GM19328 (cell line): Measurements from ENCODE around the gene AUTS2.
"Not testable (repeated sequence)": the region's sequence is repeated elsewhere in the genome, so short reads cannot be mapped to it uniquely, and the experiment has no call there.

ENCODE experiments used
- ATAC-seq: cut with Tn5 transposase; IDR thresholded peaks from one replicate; pipeline ENCODE4 v1.9.1; 2021; ENCODE audit warnings: mild to moderate bottlenecking, moderate library complexity; ENCODE audit not compliant: unreplicated experiment

The AUTS2 gene

DNA sequence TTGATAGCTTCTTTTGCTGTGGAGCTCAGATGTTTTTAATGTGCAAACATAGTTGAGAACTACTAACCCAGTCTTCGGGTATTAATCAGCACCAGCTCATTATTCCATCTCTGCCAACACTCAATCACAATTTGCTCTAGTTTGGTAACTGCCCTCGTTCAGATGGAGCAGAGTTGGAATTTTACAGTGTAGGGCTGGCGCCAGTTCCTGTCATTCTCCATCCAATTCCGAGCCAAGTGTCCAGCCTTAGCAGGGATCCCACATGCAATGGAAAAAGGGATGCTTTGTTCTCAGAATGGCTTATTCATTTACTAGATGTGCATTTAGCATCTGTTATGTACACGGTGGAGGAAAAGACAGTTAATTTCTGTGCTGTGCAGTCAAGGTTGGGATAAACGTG, 1029.2 kb downstream of the AUTS2 start:
- no peak for ATAC-seq

- ATAC-seq, result no peak
Measured at GRCh38 chr7:70630440-70630817, 1032.2 kb downstream of the AUTS2 start.

DNA sequence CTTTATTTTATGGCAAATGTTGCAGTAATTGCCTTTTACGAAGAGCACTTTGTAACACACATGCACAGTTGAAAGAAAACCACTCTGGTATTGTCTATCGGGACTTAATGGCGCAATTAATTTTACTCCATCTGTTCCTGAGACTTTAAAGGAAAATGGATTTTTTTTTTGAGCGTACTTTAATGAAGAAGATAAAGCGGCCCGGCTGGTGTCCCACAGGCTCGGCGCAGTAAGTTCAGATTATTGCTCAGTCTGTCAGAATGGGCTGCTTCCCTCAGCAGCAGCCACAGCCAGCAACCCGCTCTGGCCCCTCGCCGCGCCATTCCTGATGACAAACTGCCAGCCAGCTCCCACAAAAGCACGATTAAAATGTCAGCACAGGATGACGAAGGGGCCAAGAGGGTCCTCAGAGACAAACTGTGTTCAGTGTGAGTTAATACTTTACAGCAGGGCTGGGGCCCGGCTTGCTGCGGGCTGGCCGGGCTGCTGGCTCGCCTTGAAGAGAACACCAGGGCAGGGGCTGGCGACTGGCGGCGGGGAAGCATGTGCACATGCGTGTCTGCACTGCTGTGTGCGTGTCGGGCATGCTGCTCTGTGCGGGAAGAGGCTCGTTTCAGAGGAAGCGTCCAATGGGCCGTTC, 1032.7 kb downstream of the AUTS2 start:
- no peak for ATAC-seq

DNA sequence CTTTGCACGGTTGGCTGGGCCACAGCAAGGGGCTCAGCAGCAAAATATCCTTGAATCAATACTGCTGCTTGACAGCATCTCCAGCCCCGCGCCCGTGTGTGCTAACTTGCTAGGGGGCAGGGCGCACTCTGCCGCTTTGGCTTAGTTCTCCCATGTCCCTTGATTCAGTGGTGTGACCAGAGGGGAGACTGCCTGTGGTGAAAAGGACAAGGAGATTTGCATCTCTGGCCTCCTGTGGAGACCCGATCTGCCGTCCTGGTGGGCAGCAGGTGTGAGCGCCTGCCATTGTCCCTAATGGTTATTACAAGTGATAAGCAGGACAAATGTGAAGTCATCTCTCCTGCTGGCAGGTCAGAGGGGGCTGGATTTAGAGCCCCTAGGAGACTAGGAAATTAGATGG, 1033.4 kb downstream of the AUTS2 start:
- no peak for ATAC-seq

DNA sequence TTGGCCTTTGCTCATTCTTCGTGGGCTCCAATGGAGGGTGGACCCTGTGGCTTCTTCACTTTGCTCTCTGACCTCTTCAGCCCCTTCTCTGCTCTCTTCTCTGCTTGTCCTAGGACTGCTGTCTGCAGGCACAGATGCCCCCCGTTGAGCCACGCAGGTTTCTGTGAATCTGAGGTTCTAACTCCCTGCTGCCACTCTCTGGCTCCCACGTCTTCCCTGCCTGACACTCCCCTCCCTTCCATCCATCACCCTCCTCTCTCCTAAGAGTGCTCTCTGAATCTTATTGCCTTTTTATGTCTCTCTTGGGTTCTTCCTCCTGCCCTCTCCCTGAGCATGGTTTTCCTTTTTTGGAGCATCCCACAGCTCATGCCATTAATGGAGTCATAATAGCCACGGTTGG, 1034.1 kb downstream of the AUTS2 start:
- ATAC-seq, result no peak

DNA sequence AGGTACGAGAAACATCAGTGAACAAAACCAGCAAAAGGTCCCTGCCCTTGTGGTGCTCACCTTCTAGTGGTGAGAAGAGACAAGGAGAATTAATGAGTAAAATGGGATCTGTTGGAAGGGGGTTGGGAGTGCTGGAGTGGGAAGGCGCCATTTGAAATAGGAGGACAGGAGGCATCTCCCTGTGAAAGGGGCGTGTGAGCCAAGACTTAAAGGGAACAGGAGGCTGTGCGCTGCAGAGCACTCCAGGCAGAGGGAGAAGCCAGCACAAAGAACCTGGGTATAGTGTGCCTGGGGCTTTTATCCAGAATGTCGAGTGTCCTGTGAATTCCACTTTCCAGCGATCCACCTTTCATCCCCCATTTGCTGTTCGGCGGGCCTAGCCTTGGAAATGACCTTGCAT, 1035.8 kb downstream of the AUTS2 start:
- no peak for ATAC-seq

DNA sequence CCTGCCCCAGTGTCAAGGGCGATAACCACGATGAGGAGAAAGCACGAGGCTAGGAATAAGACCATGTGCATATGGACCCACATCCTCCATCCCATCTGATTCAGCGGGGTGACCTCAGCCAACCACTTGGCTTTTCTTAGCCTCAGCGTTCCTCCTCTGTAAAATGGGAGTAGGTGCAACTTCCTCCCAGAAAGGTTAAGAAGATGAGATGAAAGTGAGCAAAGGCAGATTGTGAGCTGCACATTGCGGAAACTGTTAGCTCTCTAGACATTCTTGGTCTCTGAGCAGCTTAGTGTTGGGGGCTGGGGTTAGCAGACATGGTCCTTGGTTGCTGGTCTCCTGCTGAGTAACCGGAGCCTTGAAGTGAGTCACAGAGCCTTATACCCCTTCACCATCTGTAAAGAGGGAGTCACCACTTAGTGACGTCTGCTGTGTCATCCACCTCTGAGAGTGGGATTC, 1036.4 kb downstream of the AUTS2 start:
- ATAC-seq, result no peak

DNA sequence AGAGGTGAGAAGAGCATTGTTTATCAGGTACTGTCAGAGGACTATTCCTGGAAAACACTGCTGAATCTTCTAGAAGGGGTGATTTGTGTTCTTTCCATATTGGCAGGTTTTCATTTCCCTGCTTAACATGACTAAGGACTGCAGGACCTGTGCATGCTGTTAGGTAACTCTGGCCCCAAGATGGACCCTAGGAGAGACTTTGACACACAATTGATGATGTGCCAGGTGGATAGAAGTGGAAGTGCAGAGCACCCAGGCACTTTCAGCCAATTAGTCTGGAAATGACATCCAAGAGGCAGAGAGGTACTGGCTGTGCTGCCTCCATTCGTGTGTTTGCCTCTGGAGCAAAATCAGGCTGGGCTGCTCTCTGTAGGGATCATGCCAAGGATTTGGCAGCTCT, 1037.4 kb downstream of the AUTS2 start:
- ATAC-seq, result no peak

DNA sequence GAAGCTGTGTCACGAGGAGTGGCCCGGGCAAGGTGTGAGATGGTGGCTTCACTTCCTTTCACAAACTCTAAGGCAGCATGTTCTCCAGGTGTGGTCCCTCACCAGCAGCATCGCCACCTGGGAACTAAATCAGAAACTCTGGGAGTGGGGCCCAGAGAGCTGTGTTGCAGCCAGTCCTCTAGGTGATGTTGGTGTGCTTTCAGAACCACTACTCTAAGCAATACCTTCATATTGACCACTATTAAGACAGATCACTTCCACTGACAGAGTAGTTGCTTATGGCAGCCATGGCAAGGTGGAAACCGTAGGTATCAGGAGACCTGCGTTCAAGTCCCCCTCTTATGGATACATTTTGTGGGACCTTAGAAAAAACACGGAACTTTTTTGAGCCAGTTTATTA, 1037.9 kb downstream of the AUTS2 start:
- no peak for ATAC-seq

- ATAC-seq, result no peak
Measured at GRCh38 chr7:70637726-70638125, 1039.5 kb downstream of the AUTS2 start.

- no peak for ATAC-seq
Measured at GRCh38 chr7:70638158-70639107, 1040.2 kb downstream of the AUTS2 start.

GRCh38 chr7:70640266-70640833, 1042.1 kb downstream of the AUTS2 start:
- ATAC-seq, result no peak

- ATAC-seq, result no peak
Measured at GRCh38 chr7:70641882-70642281, 1043.6 kb downstream of the AUTS2 start.

DNA sequence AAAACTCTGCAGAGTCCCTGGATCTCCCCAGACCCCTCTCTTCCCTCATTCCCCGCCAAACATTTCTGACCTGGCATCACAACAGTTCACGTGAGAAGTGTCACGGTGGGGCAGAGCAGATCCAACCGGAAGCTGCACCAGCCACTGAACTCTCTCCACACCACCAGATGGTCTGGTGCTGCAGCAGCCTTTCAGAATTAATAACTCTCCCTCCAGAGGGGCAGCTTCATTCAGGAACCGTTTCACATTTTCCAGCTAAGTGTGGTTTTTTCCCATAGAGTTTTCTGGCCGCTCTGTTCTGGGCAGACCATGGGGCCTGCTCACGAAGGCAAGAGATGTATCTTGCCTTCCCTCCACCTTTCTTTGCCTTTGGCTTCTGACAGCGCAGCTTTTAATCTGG, 1047.0 kb downstream of the AUTS2 start:
- no peak for ATAC-seq

- no peak for ATAC-seq
Measured at GRCh38 chr7:70645876-70646351, 1047.6 kb downstream of the AUTS2 start.

DNA sequence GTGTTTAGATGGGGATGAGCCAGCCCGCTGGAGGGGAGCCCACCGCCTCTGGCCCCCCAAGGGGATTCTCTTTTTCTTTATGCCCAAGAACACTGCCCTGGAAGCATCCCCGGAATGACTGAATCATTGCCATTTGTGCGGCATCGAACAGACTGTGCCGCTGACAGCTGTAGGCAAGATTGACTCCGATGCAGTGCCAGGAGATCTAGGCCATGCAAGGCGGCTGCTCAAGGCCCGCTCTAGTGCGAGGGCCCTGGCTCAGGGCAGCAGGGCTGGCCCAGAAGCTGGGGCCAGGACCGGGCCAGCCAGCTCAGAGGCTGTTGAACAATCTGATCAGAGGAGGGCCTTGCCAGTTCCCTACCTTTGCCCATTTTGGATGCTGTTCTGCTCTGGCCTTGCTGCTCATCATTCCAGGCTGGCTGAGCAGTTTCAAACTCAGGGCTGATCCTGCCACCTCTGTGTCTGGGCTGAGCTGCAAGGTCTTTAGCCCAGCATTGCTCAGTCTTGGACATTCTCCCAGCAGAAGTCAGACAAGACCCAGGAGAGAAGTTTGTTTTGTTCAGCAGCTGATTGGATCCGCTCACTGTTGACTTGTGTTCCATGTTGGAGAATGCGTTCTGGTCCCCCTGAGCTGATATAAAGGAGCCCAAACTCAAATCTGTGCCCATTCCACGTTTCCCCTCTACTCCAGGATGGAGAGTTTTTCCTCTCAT, 1048.4 kb downstream of the AUTS2 start:
- ATAC-seq, result no peak

DNA sequence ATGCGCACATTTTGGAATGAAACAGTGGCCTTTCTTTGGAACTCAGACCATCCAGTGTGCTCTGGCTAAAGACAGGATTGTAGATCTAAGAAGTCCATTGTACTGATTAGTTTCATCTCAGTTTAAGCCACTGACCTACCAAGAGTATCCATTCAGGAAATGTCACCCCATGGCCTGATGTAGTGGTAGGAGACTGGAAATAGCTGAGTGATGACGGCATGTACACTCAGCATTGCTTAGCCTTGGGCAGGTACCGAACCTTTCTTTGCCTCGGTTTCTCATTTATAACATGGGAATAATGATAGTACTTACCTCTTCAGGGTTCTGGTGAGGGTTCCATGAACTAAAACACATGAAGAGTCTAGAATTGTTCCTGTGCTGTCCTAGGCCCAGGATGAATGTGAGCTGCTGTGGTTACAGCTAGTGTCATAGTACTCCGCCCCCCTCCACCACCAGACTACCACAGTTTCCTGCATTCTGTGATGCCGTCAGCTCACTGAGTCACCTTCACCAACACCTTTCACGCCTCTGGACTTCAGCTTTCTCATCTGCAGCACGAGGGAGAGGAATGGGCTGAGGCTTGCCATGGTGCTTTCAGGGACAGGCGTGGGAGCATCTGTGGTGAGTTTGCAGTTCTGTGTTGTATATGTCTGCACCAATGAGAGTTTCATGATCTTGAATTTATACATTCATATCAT, 1049.7 kb downstream of the AUTS2 start:
- ATAC-seq, result peak; percentile 95

DNA sequence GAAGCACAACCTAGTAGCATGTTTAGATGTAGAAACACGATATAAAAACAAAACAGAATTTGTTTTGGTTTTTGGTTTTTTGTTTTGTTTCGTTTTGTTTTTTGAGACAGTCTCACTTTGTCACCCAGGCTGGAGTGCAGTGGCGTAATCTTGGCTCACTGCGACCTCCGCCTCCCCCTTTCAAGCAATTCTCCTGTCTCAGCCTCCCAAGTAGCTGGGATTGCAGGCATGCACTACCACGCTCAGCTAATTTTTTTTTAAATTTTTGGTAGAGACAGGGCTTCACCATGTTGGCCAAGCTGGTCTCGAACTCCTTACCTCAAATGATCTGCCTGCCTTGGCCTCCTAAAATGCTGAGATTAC, 1050.2 kb downstream of the AUTS2 start:
- ATAC-seq, result not testable (repeated sequence)

DNA sequence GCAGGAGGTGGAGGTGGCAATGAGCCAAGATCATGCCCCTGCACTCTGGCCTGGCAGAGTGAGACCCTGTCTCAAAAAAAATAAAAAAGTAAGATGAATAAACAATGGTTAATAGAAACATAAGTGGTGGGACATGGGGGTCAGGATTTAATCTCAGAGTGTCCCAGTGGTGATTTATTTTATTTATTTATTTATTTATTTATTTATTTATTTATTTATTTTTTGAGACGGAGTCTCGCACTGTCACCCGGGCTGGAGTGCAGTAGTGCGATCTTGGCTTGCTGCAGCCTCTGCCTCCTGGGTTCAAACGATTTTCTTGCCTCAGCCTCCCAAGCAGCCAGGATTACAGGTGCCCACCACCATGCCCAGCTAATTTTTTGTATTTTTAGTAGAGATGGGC, 1051.0 kb downstream of the AUTS2 start:
- no peak for ATAC-seq

DNA sequence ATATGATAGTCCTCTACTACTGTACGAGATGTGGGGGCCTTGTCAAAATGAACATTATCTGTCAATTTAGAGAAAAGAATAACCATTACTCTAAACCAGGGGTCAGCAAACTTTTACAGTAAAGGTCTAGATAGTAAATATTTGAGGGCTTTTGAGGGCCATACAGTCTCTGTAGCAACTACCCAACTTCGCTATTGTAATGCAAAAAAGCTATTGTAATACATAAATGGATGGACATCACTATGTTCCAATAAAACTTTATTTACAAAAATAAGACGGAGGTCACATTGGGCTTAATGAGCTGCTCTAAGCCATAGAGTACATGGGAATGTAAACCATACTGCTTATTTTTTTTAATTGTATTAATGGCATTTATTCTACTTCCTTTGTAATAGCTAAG, 1055.9 kb downstream of the AUTS2 start:
- ATAC-seq, result no peak

- no peak for ATAC-seq
Measured at GRCh38 chr7:70654979-70655378, 1056.7 kb downstream of the AUTS2 start.
